Measurements from ENCODE around the gene PRELID3B. TPM values are rescaled to one million over a fixed set of nuclear protein-coding genes. Genes with fewer than 3 reads are reported as not detected.

Gene PRELID3B
- total RNA-seq, 3 donors from 2014 or later (not counting 1 experiment from before 2014, with no cell fraction given): 49.3 to 51.6 (median 51.4) TPM

DNA sequence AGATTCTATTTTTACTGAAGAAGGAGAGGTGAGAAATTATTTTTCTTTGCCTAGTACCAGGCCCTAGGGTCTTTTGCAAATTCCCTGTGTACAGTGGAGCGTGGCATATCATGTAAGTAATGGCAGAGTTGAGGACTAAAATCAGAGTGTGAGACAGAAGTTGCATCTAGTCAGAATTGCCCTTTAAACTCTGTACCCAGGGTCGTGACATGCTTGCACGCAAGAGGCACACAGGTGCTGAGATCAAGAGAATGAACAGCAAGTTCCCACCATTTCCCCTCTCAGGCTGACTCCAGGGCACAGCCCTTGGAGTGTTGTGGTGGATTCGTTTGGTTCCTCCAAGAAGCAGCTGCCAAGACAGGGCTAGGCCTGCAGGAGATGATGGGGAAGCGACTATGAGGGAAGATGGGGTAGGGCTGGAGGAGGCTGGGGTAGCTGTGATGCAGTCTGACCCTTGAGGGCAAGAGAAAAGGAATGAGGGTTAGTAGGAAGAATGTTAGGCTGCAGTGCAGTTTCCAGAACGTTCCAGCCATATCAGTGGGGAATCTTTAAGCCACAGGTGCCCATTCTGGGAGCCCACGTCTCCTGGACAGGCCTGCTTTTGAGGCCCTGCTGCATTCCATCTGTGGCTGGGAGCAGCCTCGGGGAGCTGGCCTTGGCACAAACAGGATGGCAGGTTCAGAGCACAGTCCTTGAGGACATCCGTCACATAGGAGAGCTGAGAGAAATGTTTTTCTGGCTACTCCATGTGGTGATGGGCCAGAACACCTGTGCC, 54.6 kb downstream of the PRELID3B start:
- H3K4me1 Mint-ChIP-seq: peaks cover 14 to 17% of the 10 kb centered on the region in 2 donors
- no peaks in the 10 kb centered on the region for H3K27me3 Mint-ChIP-seq (ENCODE audit: low read depth in 2 of 2)
- no peak for DNase-seq
- no peaks in the 10 kb centered on the region for H3K27me3 ChIP-seq (ENCODE audit: control insufficient read depth, insufficient read depth, low read length)
- TF ChIP-seq, protein P1, sequence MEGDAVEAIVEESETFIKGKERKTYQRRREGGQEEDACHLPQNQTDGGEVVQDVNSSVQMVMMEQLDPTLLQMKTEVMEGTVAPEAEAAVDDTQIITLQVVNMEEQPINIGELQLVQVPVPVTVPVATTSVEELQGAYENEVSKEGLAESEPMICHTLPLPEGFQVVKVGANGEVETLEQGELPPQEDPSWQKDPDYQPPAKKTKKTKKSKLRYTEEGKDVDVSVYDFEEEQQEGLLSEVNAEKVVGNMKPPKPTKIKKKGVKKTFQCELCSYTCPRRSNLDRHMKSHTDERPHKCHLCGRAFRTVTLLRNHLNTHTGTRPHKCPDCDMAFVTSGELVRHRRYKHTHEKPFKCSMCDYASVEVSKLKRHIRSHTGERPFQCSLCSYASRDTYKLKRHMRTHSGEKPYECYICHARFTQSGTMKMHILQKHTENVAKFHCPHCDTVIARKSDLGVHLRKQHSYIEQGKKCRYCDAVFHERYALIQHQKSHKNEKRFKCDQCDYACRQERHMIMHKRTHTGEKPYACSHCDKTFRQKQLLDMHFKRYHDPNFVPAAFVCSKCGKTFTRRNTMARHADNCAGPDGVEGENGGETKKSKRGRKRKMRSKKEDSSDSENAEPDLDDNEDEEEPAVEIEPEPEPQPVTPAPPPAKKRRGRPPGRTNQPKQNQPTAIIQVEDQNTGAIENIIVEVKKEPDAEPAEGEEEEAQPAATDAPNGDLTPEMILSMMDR (IDR thresholded peaks at IDR 0.05): no peak
- no peaks in the 10 kb centered on the region for H3K9me3 Mint-ChIP-seq
- no peak overlapping the region for H3K4me3 Mint-ChIP-seq
- H3K27ac Mint-ChIP-seq: peak overlapping the region in 1 of 2 donors; percentile 17
- H3K4me1 ChIP-seq (ENCODE audit: control insufficient read depth, insufficient read depth, low read length): peaks cover 12% of the 10 kb centered on the region
- intact Hi-C loops (cut with micrococcal nuclease): no loop called here
- WGBS (ENCODE audit: insufficient coverage): 97% methylated on average over 9 of the region's 9 CpGs
- peaks cover 67% of the 10 kb centered on the region for H3K36me3 ChIP-seq (ENCODE audit: control insufficient read depth, insufficient read depth, low read length)
- peaks cover 30% of the 10 kb centered on the region for H3K36me3 Mint-ChIP-seq
- no peak overlapping the region for H3K27ac ChIP-seq (ENCODE audit: low read length)
- no peak overlapping the region for H3K4me3 ChIP-seq (ENCODE audit: low read length)
- no peak for ATAC-seq
- H3K9me3 ChIP-seq (ENCODE audit: control insufficient read depth, insufficient read depth, low read length): no peaks in the 10 kb centered on the region

DNA sequence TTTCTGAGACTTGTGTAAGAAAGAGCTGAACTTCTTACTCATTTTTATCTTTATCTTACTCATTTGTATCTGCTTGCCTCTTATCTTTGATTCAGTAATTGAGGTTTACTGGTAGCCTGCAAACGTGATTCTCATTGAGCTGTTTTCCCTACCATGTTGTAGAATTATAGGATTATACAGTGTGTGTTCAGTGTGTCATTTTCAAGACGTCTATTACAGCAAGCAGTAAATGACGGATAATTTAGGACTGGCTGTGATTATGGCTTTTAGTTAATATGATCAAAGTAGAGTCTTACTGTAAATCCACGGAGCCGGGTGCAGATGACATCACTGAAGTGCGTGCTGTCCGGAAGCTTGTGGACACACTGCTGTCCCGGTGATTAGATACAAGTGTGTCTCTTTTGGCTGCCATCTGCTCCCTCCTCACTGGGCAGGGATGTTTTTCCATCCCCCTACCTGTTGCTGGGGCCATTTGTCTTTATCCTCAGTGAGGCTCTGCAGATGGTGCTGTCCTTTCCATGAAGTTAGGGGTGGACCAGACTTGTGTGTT, 55.5 kb downstream of the PRELID3B start:
- H3K4me1 ChIP-seq (ENCODE audit: control insufficient read depth, insufficient read depth, low read length): peaks cover 22% of the 10 kb centered on the region
- peaks cover 58% of the 10 kb centered on the region for H3K36me3 ChIP-seq (ENCODE audit: control insufficient read depth, insufficient read depth, low read length)
- H3K36me3 Mint-ChIP-seq: peaks cover 30% of the 10 kb centered on the region
- TF ChIP-seq, protein P1 (IDR thresholded peaks at IDR 0.05): no peak
- intact Hi-C loops (cut with micrococcal nuclease): no loop called here
- peaks cover 24 to 26% of the 10 kb centered on the region in 2 donors for H3K4me1 Mint-ChIP-seq
- H3K27me3 ChIP-seq (ENCODE audit: control insufficient read depth, insufficient read depth, low read length): no peaks in the 10 kb centered on the region
- no peak overlapping the region for H3K27ac Mint-ChIP-seq
- no peaks in the 10 kb centered on the region for H3K9me3 Mint-ChIP-seq
- DNase-seq (no peak), ATAC-seq (no peak)
- H3K4me3 ChIP-seq (ENCODE audit: low read length): no peak overlapping the region
- 92% methylated on average over 8 of the region's 8 CpGs for WGBS (ENCODE audit: insufficient coverage)
- H3K27ac ChIP-seq (ENCODE audit: low read length): no peak overlapping the region
- no peak overlapping the region for H3K4me3 Mint-ChIP-seq
- H3K9me3 ChIP-seq (ENCODE audit: control insufficient read depth, insufficient read depth, low read length): no peaks in the 10 kb centered on the region
- H3K27me3 Mint-ChIP-seq (ENCODE audit: low read depth in 2 of 2): no peaks in the 10 kb centered on the region

DNA sequence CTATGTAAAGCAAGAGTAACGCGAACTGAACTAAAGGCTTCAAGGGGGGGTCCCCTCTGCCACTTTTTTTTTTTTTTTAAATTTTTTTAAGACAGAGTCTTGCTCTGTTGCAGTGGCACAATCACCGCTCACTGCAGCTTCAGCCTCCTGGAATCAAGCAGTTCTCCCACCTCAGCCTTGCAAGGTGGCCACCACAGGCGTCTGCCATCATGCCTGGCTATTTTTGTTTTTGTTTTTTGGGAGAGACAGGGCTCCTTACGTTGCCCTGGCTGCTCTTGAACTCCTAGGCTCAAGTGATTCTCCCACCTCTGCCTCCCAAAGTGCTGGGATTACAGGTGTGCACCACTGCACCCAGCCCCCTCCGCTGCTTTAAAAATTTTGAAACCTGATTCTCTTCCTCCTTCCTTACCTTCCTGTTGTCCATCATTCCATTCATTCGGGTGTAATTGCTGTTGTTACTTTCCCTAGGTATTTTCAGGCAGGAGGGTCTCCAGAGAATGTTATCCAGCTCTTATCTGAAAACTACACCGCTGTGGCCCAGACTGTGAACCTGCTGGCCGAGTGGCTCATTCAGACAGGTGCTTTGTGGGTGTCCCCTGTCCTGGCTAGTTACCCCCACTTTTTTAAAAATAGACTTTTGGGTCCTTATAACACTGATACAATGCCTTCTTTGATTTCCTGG, 56.2 kb downstream of the PRELID3B start:
- no peak for ATAC-seq

More for the DNA sequence above, 56.2 kb downstream of the PRELID3B start:
- whole genome bisulfite sequencing (ENCODE audit: insufficient coverage): 89% methylated on average over 9 of the region's 9 CpGs
- Histone ChIP-seq H3K9me3 (ENCODE audit: control insufficient read depth, insufficient read depth, low read length) (no peaks in the 10 kb centered on the region), H3K27me3 (ENCODE audit: control insufficient read depth, insufficient read depth, low read length) (no peaks in the 10 kb centered on the region), H3K36me3 (ENCODE audit: control insufficient read depth, insufficient read depth, low read length) (peaks cover 52% of the 10 kb centered on the region), H3K4me1 (ENCODE audit: control insufficient read depth, insufficient read depth, low read length) (peaks cover 26% of the 10 kb centered on the region), H3K4me3 (ENCODE audit: low read length) (no peak overlapping the region), H3K27ac (ENCODE audit: low read length) (no peak overlapping the region)
- H3K4me3 Mint-ChIP-seq: no peak overlapping the region
- TF ChIP-seq, protein P1 (IDR thresholded peaks at IDR 0.05): no peak
- H3K9me3 Mint-ChIP-seq: no peaks in the 10 kb centered on the region
- peaks cover 27 to 29% of the 10 kb centered on the region in 2 donors for H3K4me1 Mint-ChIP-seq
- no peak overlapping the region for H3K27ac Mint-ChIP-seq
- no peak for DNase-seq
- H3K27me3 Mint-ChIP-seq (ENCODE audit: low read depth in 2 of 2): no peaks in the 10 kb centered on the region
- intact Hi-C loops (cut with micrococcal nuclease): no loop called here
- H3K36me3 Mint-ChIP-seq: peaks cover 25% of the 10 kb centered on the region

All from natural killer cell (primary cell).